Sigmoid colon (tissue), 4 donors: ENCODE results near the gene IGFBPL1.

Experiments
- EP300 ChIP-seq, 4 donors: sonication (generic); formaldehyde crosslinking; IDR thresholded peaks; one replicate each; pipeline ENCODE4 v1.6.1; 2017; ENCODE audit warnings: antibody characterized with exemption in 4 of 4
- POLR2A ChIP-seq, 2 donors: fragments of 450-650 bp; IDR thresholded peaks; one replicate each; pipeline ENCODE4 v1.6.1; 2016; ENCODE audit warnings: antibody characterized with exemption in 2 of 2, mild to moderate bottlenecking in 2 of 2, moderate library complexity in 2 of 2
- TF ChIP-seq, protein P1 (sequence below), 4 experiments: fragments of 450-650 bp in 3 of 4; fragments of 200-600 bp in 1 of 4; IDR thresholded peaks; one replicate each; pipeline ENCODE4 v1.5.1; 2016 to 2019; ENCODE audit warnings: antibody characterized with exemption in 4 of 4, mild to moderate bottlenecking in 3 of 4, moderate library complexity in 2 of 4

DNA sequence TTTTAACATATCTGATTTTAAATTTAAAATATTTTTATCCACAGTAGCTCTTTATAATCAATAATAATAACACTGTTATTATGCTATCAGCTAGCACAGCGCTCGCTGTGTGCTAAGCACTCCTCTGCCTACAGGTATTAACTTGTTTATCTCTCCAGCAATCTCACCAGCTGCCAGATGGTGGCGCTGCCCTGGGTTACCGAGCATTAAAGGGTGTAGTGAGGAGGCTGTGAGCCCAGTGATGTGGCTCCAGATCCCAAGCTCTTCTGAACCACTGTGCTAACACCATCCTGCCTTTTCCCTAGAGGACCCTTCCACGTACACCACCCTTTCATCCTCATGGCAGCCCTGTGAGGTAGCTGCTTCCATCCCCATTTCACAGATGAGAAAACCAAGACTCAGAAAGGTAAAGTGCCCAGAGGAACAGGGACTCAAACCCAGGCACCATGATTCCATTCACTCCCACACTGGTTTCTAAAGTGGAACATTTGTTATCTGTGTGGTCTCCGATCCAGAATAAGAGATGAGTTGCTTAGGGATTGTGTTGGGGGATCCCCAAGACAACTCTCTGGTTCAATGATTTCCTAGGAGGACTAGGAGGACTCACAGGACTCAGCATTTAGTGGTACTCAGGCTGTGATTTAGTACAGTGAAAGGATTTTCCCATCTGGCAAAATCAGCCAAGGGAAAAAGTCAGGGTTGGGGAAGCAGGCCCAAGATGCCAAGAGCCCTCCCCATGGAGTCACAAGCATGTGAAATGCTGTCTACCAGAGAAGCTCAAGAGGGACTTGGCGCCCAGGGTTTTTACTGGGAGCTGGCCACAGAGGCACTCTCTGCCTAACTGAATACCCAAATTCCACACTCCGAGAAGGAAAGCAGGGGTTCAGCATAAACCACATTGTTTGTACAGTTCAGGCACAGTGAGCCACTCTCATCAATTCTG is 7.0 kb downstream of the IGFBPL1 start:
- TF ChIP-seq, protein P1, sequence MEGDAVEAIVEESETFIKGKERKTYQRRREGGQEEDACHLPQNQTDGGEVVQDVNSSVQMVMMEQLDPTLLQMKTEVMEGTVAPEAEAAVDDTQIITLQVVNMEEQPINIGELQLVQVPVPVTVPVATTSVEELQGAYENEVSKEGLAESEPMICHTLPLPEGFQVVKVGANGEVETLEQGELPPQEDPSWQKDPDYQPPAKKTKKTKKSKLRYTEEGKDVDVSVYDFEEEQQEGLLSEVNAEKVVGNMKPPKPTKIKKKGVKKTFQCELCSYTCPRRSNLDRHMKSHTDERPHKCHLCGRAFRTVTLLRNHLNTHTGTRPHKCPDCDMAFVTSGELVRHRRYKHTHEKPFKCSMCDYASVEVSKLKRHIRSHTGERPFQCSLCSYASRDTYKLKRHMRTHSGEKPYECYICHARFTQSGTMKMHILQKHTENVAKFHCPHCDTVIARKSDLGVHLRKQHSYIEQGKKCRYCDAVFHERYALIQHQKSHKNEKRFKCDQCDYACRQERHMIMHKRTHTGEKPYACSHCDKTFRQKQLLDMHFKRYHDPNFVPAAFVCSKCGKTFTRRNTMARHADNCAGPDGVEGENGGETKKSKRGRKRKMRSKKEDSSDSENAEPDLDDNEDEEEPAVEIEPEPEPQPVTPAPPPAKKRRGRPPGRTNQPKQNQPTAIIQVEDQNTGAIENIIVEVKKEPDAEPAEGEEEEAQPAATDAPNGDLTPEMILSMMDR (IDR thresholded peaks at IDR 0.05) = no peak
- no peak for TF ChIP-seq EP300 (IDR thresholded peaks at IDR 0.05)
- TF ChIP-seq POLR2A (IDR thresholded peaks at IDR 0.05) = no peak
